MM.1S (cell line): Measurements from ENCODE around the gene MAML1.

Source experiments
- DNase-seq: peaks from one replicate; pipeline ENCODE4 v3.0.0-alpha.2; 2015
- H2AFZ ChIP-seq: fragments of 300-600 bp; sonication (generic); 2 replicates; pipeline ENCODE4 v1.6.0; 2016; ENCODE audit warnings: antibody characterized with exemption, low read length
- H3F3A ChIP-seq: fragments of 300-600 bp; sonication (generic); 2 replicates; pipeline ENCODE4 v1.6.1; 2016; ENCODE audit warnings: mild to moderate bottlenecking, antibody characterized with exemption, low read length, moderate library complexity, mixed read lengths; ENCODE audit not compliant: insufficient read depth
- H3K27ac ChIP-seq: fragments of 300-600 bp; sonication (generic); 2 replicates; pipeline ENCODE4 v1.5.1; 2016; ENCODE audit warnings: mild to moderate bottlenecking, low read length
- H3K27me3 ChIP-seq: fragments of 300-600 bp; sonication (generic); replicated peaks from 2 replicates; pipeline ENCODE4 v1.6.0; 2016; ENCODE audit warnings: low read length; ENCODE audit not compliant: insufficient read depth
- H3K36me3 ChIP-seq: fragments of 300-600 bp; sonication (generic); replicated peaks from 2 replicates; pipeline ENCODE4 v1.6.1; 2016; ENCODE audit warnings: mild to moderate bottlenecking, low read length, mixed read lengths; ENCODE audit not compliant: insufficient read depth
- H3K4me1 ChIP-seq: fragments of 300-600 bp; sonication (generic); 2 replicates; pipeline ENCODE4 v1.6.1; 2016; ENCODE audit warnings: low read length, mixed read lengths
- H3K4me2 ChIP-seq: fragments of 300-600 bp; sonication (generic); 2 replicates; pipeline ENCODE4 v1.6.0; 2016; ENCODE audit warnings: low read depth, low read length
- H3K4me3 ChIP-seq: fragments of 300-600 bp; sonication (generic); 2 replicates; pipeline ENCODE4 v1.5.1; 2016; ENCODE audit warnings: low read length, mixed read lengths
- H3K79me2 ChIP-seq: fragments of 300-600 bp; sonication (generic); 2 replicates; pipeline ENCODE4 v1.6.1; 2016; ENCODE audit warnings: mixed run types, low read length, mixed read lengths
- H3K9ac ChIP-seq: fragments of 300-600 bp; sonication (generic); 2 replicates; pipeline ENCODE4 v1.6.1; 2016; ENCODE audit warnings: low read length, mixed read lengths
- H3K9me2 ChIP-seq: fragments of 300-600 bp; sonication (generic); replicated peaks from 2 replicates; pipeline ENCODE4 v1.6.1; 2016; ENCODE audit warnings: mild to moderate bottlenecking, low read length, mixed read lengths; ENCODE audit not compliant: insufficient read depth
- H3K9me3 ChIP-seq: fragments of 300-600 bp; sonication (generic); replicated peaks from 2 replicates; pipeline ENCODE4 v1.6.1; 2016; ENCODE audit warnings: mild to moderate bottlenecking, low read length, mixed read lengths; ENCODE audit not compliant: insufficient read depth
- H4K20me1 ChIP-seq: fragments of 300-600 bp; sonication (generic); 2 replicates; pipeline ENCODE4 v1.6.1; 2016; ENCODE audit warnings: mild to moderate bottlenecking, low read length, moderate library complexity, mixed read lengths; ENCODE audit not compliant: insufficient read depth
- CTCF ChIP-seq: fragments of 300-600 bp; sonication (generic); IDR thresholded peaks from 2 replicates; pipeline ENCODE4 v1.5.1; 2016; ENCODE audit warnings: antibody characterized with exemption, low read length, mixed read lengths
- EZH2 ChIP-seq: fragments of 300-600 bp; sonication (generic); optimal IDR thresholded peaks from 2 replicates; pipeline ENCODE3; 2017; ENCODE audit warnings: low read depth, mild to moderate bottlenecking, antibody characterized with exemption, low read length, mixed read lengths
- EZH2phosphoT487 ChIP-seq: fragments of 300-600 bp; sonication (generic); IDR thresholded peaks from 2 replicates; pipeline ENCODE4 v1.6.1; 2018; ENCODE audit warnings: antibody characterized with exemption, low read length

The MAML1 gene

DNA sequence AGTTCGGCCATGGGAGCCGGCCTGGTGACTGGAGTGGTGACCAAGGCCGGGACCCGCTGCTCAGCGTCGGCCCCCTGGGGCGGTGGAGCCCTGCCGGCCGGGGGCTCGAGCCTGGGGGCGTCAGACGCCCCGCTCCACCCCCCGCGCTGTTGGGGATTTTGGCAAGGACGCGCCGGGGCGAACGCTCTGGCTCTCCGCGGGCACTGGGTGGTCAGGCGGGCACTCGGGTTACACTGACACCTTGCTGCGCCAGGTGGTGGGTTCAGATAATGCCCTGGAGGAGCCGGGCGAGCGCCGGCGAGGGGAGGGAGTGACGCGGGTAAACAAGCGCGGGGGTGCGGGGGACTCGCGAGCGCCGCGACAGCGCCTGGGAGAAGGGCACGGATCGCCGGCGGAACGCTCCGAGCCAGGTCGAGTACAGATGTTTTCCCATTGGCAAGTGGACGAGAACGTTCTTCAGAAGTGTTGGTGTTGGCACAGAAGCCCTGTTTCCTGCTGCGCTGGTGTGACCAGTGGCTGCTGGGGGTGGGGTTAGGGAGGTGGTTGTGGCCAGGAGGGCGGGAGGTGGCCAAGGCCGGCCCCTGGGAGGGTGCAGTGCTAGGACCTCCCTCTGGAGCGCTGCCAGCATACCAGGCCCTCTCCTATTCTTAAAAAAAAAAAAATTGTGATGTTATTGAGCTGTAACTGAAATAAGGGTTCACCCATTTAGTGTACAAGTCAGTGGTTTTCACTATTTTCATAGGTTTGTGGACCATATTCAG lies 88.9 kb downstream of the MAML1 start:
- Histone ChIP-seq H3K36me3 (peaks cover 18% of the 10 kb centered on the region), H3K27me3 (no peaks in the 10 kb centered on the region), H3K9me3 (no peaks in the 10 kb centered on the region), H3K27ac (peak overlapping the region; percentile 98), H4K20me1 (peaks cover 26% of the 10 kb centered on the region), H3F3A (peaks cover 32% of the 10 kb centered on the region), H3K4me1 (peaks cover 31% of the 10 kb centered on the region), H3K9me2 (no peaks in the 10 kb centered on the region), H2AFZ (no peak overlapping the region), H3K79me2 (peaks cover 72% of the 10 kb centered on the region), H3K4me2 (peak overlapping the region; percentile 90), H3K4me3 (peak overlapping the region; percentile 96), H3K9ac (peak overlapping the region; percentile 100)
- TF ChIP-seq CTCF = no peak; the same call in 1 of the 2 replicates
- no peak for TF ChIP-seq EZH2phosphoT487
- no peak for TF ChIP-seq EZH2
- peak; percentile 85 for DNase-seq

DNA sequence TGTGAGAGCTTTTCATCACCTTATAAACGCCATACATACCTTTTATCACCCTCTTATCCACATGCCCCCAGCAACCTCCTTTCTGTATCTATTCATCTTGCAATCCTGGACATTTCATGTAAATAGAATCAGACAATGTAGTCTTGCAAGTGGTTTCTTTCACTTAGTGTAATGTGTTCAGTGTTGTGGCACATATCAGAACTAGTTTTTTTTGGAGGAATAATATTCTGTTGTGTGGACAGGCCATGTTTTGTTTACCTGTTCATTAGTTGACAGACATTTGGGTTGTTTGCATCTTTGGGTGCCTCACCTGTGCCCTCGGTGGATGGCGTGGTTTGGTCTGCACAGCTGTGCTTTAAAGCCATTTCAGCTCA lies 89.4 kb downstream of the MAML1 start:
- Histone ChIP-seq H3K9me3 (no peaks in the 10 kb centered on the region), H3F3A (peaks cover 32% of the 10 kb centered on the region), H3K27me3 (no peaks in the 10 kb centered on the region), H3K9me2 (no peaks in the 10 kb centered on the region), H3K27ac (peak overlapping the region; percentile 98; the same call in 1 of the 2 replicates), H3K9ac (peak overlapping the region; percentile 40; the same call in 1 of the 2 replicates), H3K4me2 (peak overlapping the region; percentile 90), H3K79me2 (peaks cover 78% of the 10 kb centered on the region), H3K4me3 (peak overlapping the region; percentile 96), H4K20me1 (peaks cover 26% of the 10 kb centered on the region), H3K36me3 (peaks cover 18% of the 10 kb centered on the region), H2AFZ (no peak overlapping the region), H3K4me1 (peaks cover 31% of the 10 kb centered on the region)
- no peak for TF ChIP-seq CTCF
- no peak for TF ChIP-seq EZH2
- no peak for TF ChIP-seq EZH2phosphoT487
- DNase-seq = no peak

DNA sequence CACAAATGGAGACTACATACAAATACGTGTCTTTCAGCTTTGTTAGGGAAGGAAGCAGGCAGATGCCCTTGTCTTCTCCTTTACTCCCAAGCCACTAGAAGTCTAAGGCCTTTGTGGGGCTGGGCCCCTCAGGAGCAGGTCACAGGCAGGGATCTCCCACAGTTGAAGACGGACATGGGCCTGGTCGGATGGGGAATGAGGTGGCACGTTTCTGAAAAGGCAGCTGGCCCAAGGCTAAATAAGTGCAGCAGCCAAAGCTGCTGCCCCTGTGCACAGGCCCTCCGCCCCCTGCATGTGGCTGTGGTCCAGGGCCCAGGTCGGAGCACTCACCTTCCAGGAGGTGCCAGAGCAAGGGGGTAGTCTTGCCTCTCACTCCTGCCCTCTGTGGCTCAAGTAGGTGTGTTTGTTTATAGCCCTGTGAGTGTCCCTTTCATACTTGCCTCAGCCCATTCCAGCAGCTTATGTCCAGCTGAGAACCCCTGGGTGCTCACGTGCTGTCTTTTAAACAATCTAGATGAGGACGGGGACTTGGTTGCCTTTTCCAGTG lies 89.9 kb downstream of the MAML1 start:
- H3K36me3 ChIP-seq = peaks cover 19% of the 10 kb centered on the region
- peaks cover 83% of the 10 kb centered on the region for H3K79me2 ChIP-seq

More for the DNA sequence above, 89.9 kb downstream of the MAML1 start:
- no peaks in the 10 kb centered on the region for H3K9me2 ChIP-seq
- H3K27me3 ChIP-seq = no peaks in the 10 kb centered on the region
- peaks cover 27% of the 10 kb centered on the region for H4K20me1 ChIP-seq
- no peaks in the 10 kb centered on the region for H3K9me3 ChIP-seq
- peaks cover 33% of the 10 kb centered on the region for H3F3A ChIP-seq
- no peak for TF ChIP-seq EZH2phosphoT487
- TF ChIP-seq CTCF = no peak
- no peak for TF ChIP-seq EZH2
- no peak for DNase-seq
- H3K4me3 ChIP-seq = peak overlapping the region; percentile 96
- H3K4me2 ChIP-seq = peak overlapping the region; percentile 90
- H3K27ac ChIP-seq = peak overlapping the region; percentile 98; the same call in 1 of the 2 replicates
- H3K9ac ChIP-seq = peak overlapping the region; percentile 40; the same call in 1 of the 2 replicates
- no peak overlapping the region for H2AFZ ChIP-seq
- peaks cover 31% of the 10 kb centered on the region for H3K4me1 ChIP-seq
